Fibroblast of peridontal ligament (primary cell): ENCODE results near the gene BCAS4.
"Not testable (repeated sequence)": the region's sequence is repeated elsewhere in the genome, so short reads cannot be mapped to it uniquely, and the experiment has no call there.

Experiments used
- DNase-seq: peaks from one replicate; pipeline ENCODE4 v3.0.0-alpha.2; 2010; ENCODE audit errors: extremely low read depth

BCAS4 gene

GRCh38 chr20:50876063-50876685, 81.3 kb downstream of the BCAS4 start:
- DNase-seq, result no peak

GRCh38 chr20:50876816-50877215, 82.0 kb downstream of the BCAS4 start:
- DNase-seq, result no peak

- no peak for DNase-seq
These were observed 82.4 kb downstream of the BCAS4 start for GRCh38 chr20:50877232-50877743.

GRCh38 chr20:50879649-50880550, 85.0 kb downstream of the BCAS4 start:
- DNase-seq, result no peak

GRCh38 chr20:50881759-50882424, 87.0 kb downstream of the BCAS4 start:
- DNase-seq, result not testable (repeated sequence)

GRCh38 chr20:50883856-50884255, 89.0 kb downstream of the BCAS4 start:
- no peak for DNase-seq

GRCh38 chr20:50885068-50885467, 90.2 kb downstream of the BCAS4 start:
- DNase-seq, result no peak

GRCh38 chr20:50885781-50886180, 90.9 kb downstream of the BCAS4 start:
- DNase-seq, result no peak

GRCh38 chr20:50886184-50886790, 91.4 kb downstream of the BCAS4 start:
- no peak for DNase-seq

GRCh38 chr20:50887576-50887975, 92.7 kb downstream of the BCAS4 start:
- no peak for DNase-seq

GRCh38 chr20:50891138-50891537, 96.3 kb downstream of the BCAS4 start:
- peak; percentile 22 for DNase-seq

GRCh38 chr20:50892394-50892793, 97.5 kb downstream of the BCAS4 start:
- DNase-seq, result no peak

- no peak for DNase-seq
These were observed 98.8 kb downstream of the BCAS4 start for GRCh38 chr20:50893620-50894019.

- no peak for DNase-seq
These were observed 100.4 kb downstream of the BCAS4 start for GRCh38 chr20:50895111-50895830.

- DNase-seq, result peak; percentile 28
These were observed 103.6 kb downstream of the BCAS4 start for GRCh38 chr20:50898475-50898874.

GRCh38 chr20:50900261-50900660, 105.4 kb downstream of the BCAS4 start:
- no peak for DNase-seq

GRCh38 chr20:50901301-50901700, 106.4 kb downstream of the BCAS4 start:
- no peak for DNase-seq

GRCh38 chr20:50903353-50904051, 108.6 kb downstream of the BCAS4 start:
- no peak for DNase-seq

GRCh38 chr20:50904067-50904570, 109.3 kb downstream of the BCAS4 start:
- DNase-seq, result no peak

- DNase-seq, result no peak
These were observed 114.6 kb downstream of the BCAS4 start for GRCh38 chr20:50909413-50909812.
